Effector memory CD8-positive, alpha-beta T cell (primary cell): ENCODE results near the gene PTGDS.

Experiments
- ATAC-seq: fragments of 150-1000 bp; cut with Tn5 transposase; replicated peaks from 2 replicates; pipeline ENCODE4 v1.10.0; 2021; ENCODE audit warnings: mild to moderate bottlenecking, moderate library complexity
- DNase-seq, 3 experiments: peaks; one replicate each; pipeline ENCODE4 v3.0.0; 2021
- H3K27ac Mint-ChIP-seq, 2 donors: one replicate each; pipeline ENCODE4 v1.8.0; 2022; ENCODE audit warnings: mild to moderate bottlenecking in 2 of 2, mixed read lengths in 2 of 2, moderate library complexity in 2 of 2
- H3K27me3 Mint-ChIP-seq, 2 donors: one replicate each; pipeline ENCODE4 v1.8.0; 2022; ENCODE audit warnings: mixed read lengths in 2 of 2
- H3K36me3 Mint-ChIP-seq: one replicate; pipeline ENCODE4 v1.8.0; 2022; ENCODE audit warnings: mild to moderate bottlenecking, moderate library complexity, mixed read lengths; ENCODE audit not compliant: insufficient read depth
- H3K4me1 Mint-ChIP-seq, 2 donors: one replicate each; pipeline ENCODE4 v1.8.0; 2022; ENCODE audit warnings: low read depth in 2 of 2, mixed read lengths in 2 of 2
- H3K4me3 Mint-ChIP-seq, 2 donors: one replicate each; pipeline ENCODE4 v1.8.0; 2022; ENCODE audit warnings: mild to moderate bottlenecking in 2 of 2, mixed read lengths in 2 of 2, moderate library complexity in 2 of 2
- H3K9me3 Mint-ChIP-seq, 2 donors: one replicate each; pipeline ENCODE4 v1.8.0; 2022; ENCODE audit warnings: mixed read lengths in 2 of 2

PTGDS gene

GRCh38 chr9:136978073-136978864 lies 965 bp downstream of the PTGDS start:
- Mint-ChIP-seq H3K4me1 (peaks cover 6 to 20% of the 10 kb centered on the region in 2 donors), H3K27ac (no peak overlapping the region), H3K4me3 (peak overlapping the region; percentile 45 to 83), H3K9me3 (no peaks in the 10 kb centered on the region), H3K36me3 (no peaks in the 10 kb centered on the region), H3K27me3 (peaks cover 0 to under 1% of the 10 kb centered on the region in 2 donors)
- ATAC-seq (peak; percentile 56), DNase-seq (peak; percentile 69 to 77 (median 73))

GRCh38 chr9:136978865-136979544 lies 1.7 kb downstream of the PTGDS start:
- Mint-ChIP-seq H3K36me3 (no peaks in the 10 kb centered on the region), H3K27ac (no peak overlapping the region), H3K4me3 (no peak overlapping the region), H3K4me1 (peaks cover 10 to 22% of the 10 kb centered on the region in 2 donors), H3K27me3 (peaks cover 5 to 8% of the 10 kb centered on the region in 2 donors), H3K9me3 (no peaks in the 10 kb centered on the region)
- DNase-seq: no peak
- peak; percentile 1 for ATAC-seq

- no peak overlapping the region for H3K4me3 Mint-ChIP-seq
Measured at GRCh38 chr9:136979769-136980587, 2.7 kb downstream of the PTGDS start.

GRCh38 chr9:136980669-136981478 lies 3.6 kb downstream of the PTGDS start:
- DNase-seq (no peak), ATAC-seq (no peak)
- Mint-ChIP-seq H3K27me3 (peaks cover 7 to 15% of the 10 kb centered on the region in 2 donors), H3K4me3 (no peak overlapping the region), H3K9me3 (no peaks in the 10 kb centered on the region), H3K36me3 (no peaks in the 10 kb centered on the region), H3K27ac (peak overlapping the region; percentile 65 to 76), H3K4me1 (peaks cover 6 to 15% of the 10 kb centered on the region in 2 donors)

More at GRCh38 chr9:136979769-136980587, 2.7 kb downstream of the PTGDS start:
- ATAC-seq (no peak), DNase-seq (no peak)
- H3K27me3 Mint-ChIP-seq: peaks cover 7 to 15% of the 10 kb centered on the region in 2 donors
- H3K27ac Mint-ChIP-seq: no peak overlapping the region
- no peaks in the 10 kb centered on the region for H3K36me3 Mint-ChIP-seq
- H3K9me3 Mint-ChIP-seq: no peaks in the 10 kb centered on the region
- H3K4me1 Mint-ChIP-seq: peaks cover 11 to 23% of the 10 kb centered on the region in 2 donors

- Mint-ChIP-seq H3K27me3 (peaks cover 7 to 15% of the 10 kb centered on the region in 2 donors), H3K27ac (no peak overlapping the region), H3K36me3 (no peaks in the 10 kb centered on the region), H3K4me3 (no peak overlapping the region), H3K9me3 (no peaks in the 10 kb centered on the region), H3K4me1 (peaks cover 6 to 10% of the 10 kb centered on the region in 2 donors)
- ATAC-seq (no peak), DNase-seq (no peak)
Measured at GRCh38 chr9:136981588-136982231, 4.4 kb downstream of the PTGDS start.

GRCh38 chr9:136982232-136983051 lies 5.1 kb downstream of the PTGDS start, which contains the start of gene LCNL1:
TSS of gene LCNL1 (plus strand) at chr9:136982993. CDS start at chr9:136983587, 594 bp downstream.
- Mint-ChIP-seq H3K4me1 (peaks cover 6 to 9% of the 10 kb centered on the region in 2 donors), H3K9me3 (no peaks in the 10 kb centered on the region), H3K27ac (no peak within 1 kb of the TSS), H3K4me3 (no peak within 1 kb of the TSS), H3K36me3 (no peaks in the 10 kb centered on the region), H3K27me3 (peaks cover 7 to 18% of the 10 kb centered on the region in 2 donors)
- DNase-seq: no peak
- ATAC-seq: no peak

GRCh38 chr9:136983167-136983566 lies 5.9 kb downstream of the PTGDS start:
- DNase-seq (no peak), ATAC-seq (no peak)
- Mint-ChIP-seq H3K27ac (no peak overlapping the region), H3K36me3 (no peaks in the 10 kb centered on the region), H3K4me1 (peaks cover 6 to 8% of the 10 kb centered on the region in 2 donors), H3K4me3 (no peak overlapping the region), H3K27me3 (peaks cover 7 to 20% of the 10 kb centered on the region in 2 donors), H3K9me3 (no peaks in the 10 kb centered on the region)

- H3K27me3 Mint-ChIP-seq: peaks cover 7 to 20% of the 10 kb centered on the region in 2 donors
- no peak overlapping the region for H3K4me3 Mint-ChIP-seq
- ATAC-seq (no peak), DNase-seq (no peak)
- H3K27ac Mint-ChIP-seq: no peak overlapping the region
- H3K4me1 Mint-ChIP-seq: peaks cover 6 to 8% of the 10 kb centered on the region in 2 donors
- no peaks in the 10 kb centered on the region for H3K9me3 Mint-ChIP-seq
- H3K36me3 Mint-ChIP-seq: no peaks in the 10 kb centered on the region
Measured at GRCh38 chr9:136983656-136984314, 6.5 kb downstream of the PTGDS start.

- peak; percentile 9 for ATAC-seq
- H3K27me3 Mint-ChIP-seq: peaks cover 7 to 20% of the 10 kb centered on the region in 2 donors
Measured at GRCh38 chr9:136984464-136985026, 7.2 kb downstream of the PTGDS start.

GRCh38 chr9:136985027-136985602 lies 7.8 kb downstream of the PTGDS start:
- no peaks in the 10 kb centered on the region for H3K9me3 Mint-ChIP-seq
- H3K27me3 Mint-ChIP-seq: peaks cover 7 to 20% of the 10 kb centered on the region in 2 donors
- no peak overlapping the region for H3K27ac Mint-ChIP-seq
- H3K4me1 Mint-ChIP-seq: peaks cover 6 to 7% of the 10 kb centered on the region in 2 donors
- no peak for DNase-seq
- no peak overlapping the region for H3K4me3 Mint-ChIP-seq
- H3K36me3 Mint-ChIP-seq: no peaks in the 10 kb centered on the region
- peak; percentile 44 for ATAC-seq

More at GRCh38 chr9:136984464-136985026, 7.2 kb downstream of the PTGDS start:
- H3K9me3 Mint-ChIP-seq: no peaks in the 10 kb centered on the region
- H3K4me1 Mint-ChIP-seq: peaks cover 6 to 8% of the 10 kb centered on the region in 2 donors
- H3K4me3 Mint-ChIP-seq: no peak overlapping the region
- H3K36me3 Mint-ChIP-seq: no peaks in the 10 kb centered on the region
- no peak for DNase-seq
- no peak overlapping the region for H3K27ac Mint-ChIP-seq

GRCh38 chr9:136985853-136986252 lies 8.5 kb downstream of the PTGDS start:
- ATAC-seq: no peak
- H3K27me3 Mint-ChIP-seq: peaks cover 7 to 20% of the 10 kb centered on the region in 2 donors
- H3K4me3 Mint-ChIP-seq: no peak overlapping the region

More at GRCh38 chr9:136985853-136986252, 8.5 kb downstream of the PTGDS start:
- no peak for DNase-seq
- Mint-ChIP-seq H3K36me3 (no peaks in the 10 kb centered on the region), H3K27ac (no peak overlapping the region), H3K9me3 (no peaks in the 10 kb centered on the region), H3K4me1 (peaks cover 9% of the 10 kb centered on the region in 2 donors)
